T1000 (cell line): Measurements from ENCODE around the gene IQGAP1.

Source experiments
- DNase-seq: peaks from one replicate; lab custom pipeline; 2025; ENCODE audit warnings: mixed read lengths; lab: John Stamatoyannopoulos, UW

IQGAP1 gene

GRCh38 chr15:90529371-90530249, 141.6 kb downstream of the IQGAP1 start, which contains the start of gene CRTC3:
Gene CRTC3, plus strand, starts transcription at chr15:90529923. Its CDS starts 149 bp downstream, at chr15:90530072.
- DNase-seq: peak; percentile 26

- DNase-seq: no peak
Measured at GRCh38 chr15:90530250-90531051, 142.4 kb downstream of the IQGAP1 start.

DNA sequence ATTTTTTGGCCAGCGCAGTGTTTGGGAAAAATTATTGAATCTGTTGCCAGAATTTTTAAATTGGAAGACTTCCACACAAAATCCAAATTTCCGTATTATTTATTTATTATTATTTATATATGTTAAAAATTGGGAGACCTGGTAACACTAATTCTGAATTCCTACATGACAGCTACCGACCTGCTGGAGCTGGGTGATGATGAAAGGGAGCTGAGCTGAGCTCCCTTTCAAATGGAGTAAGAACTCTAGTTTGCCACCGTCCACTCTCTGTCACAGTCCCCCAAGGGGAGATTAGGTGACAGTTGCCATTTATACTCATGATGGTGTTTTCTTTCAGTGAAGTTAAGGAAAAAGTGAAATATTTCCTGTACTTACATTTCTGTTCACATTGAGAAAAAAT, 143.1 kb downstream of the IQGAP1 start:
- no peak for DNase-seq

DNA sequence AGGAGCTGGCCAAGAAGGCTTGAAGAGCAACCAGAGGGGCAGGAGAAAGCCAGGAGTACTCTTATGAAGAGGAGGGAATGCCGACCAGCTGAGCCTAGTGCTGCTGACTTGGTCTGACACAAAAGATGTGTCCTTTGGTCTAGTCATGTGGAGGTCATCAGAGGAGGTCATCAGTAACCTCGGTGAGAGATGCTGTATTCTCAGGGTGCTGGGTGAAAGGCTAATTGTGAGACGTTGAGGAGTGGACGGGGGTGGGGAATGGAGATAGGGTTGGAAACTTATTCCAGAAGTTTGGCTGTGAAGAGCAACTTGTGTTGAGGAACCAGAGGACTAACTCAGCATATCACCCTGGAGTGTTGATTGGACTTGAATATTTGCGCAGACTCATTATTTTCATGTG, 147.2 kb downstream of the IQGAP1 start:
- no peak for DNase-seq

- no peak for DNase-seq
Measured at GRCh38 chr15:90539789-90540188, 151.7 kb downstream of the IQGAP1 start.

- DNase-seq: no peak
Measured at GRCh38 chr15:90540768-90541167, 152.7 kb downstream of the IQGAP1 start.

GRCh38 chr15:90545095-90545494, 157.1 kb downstream of the IQGAP1 start:
- no peak for DNase-seq

GRCh38 chr15:90547540-90547939, 159.5 kb downstream of the IQGAP1 start:
- no peak for DNase-seq

DNA sequence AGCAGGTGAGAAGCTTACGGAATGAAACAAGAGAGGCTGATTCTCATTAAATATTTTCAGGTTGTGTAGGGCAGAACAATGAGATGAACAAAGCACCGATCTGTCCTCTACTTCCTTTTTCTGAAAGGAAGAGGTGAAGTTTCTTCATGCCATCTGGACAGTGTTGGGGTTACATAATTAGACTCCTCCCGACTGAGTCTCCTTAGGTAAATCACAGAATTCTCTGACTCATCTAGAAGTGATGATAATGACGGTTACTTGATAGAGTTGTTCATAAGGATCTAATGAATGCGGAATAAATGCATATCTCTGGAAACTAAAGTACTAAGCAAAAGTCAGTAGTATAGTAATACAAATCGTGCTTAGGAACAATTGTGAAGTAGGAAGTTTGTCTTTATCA, 162.9 kb downstream of the IQGAP1 start:
- no peak for DNase-seq
